ENCODE results near the gene DUSP10. TPM values are rescaled to one million over a fixed set of nuclear protein-coding genes. Genes with fewer than 3 reads are reported as not detected.

DUSP10 gene
- total and polyA plus RNA-seq, 2 of the 13 experiments (the other 11 are each of a cell fraction or from before 2014, with no cell fraction given), result 2.1 to 4.4 TPM

DNA sequence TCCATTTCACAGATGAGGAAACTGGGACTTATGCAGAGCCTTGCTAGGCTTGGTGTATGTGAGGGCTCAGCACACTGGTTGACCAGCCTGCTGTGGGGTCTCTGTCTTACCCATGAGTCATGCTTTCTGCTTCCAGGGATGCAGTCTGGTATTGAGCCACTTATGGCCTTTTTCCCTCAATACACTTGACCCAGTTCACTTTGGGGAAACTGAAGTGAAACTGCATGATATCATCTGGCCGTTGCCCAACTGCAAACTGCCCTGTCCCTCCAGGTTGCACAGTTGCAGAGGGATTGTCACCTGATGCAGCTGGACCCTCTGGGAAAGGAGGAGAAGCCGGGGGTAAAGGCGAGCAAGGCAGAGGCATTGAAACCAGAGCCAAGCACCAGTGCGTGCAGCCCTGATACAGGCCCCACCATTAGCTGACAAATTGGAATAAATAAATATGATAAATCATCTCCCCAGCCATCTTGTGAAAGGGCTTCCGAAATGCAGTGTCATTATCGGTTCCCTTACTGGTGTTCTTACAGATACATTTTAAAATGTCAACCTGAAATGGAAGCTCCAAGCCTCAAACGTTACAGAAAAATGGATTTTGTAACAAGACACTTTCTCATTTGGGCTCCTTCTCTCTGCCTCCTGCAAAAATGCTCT, 39.3 kb upstream of the DUSP10 start:
- H3K27ac ChIP-seq (ENCODE audit: extremely low read length, insufficient read depth, low read length), result no peak overlapping the region
- DNase-seq (ENCODE audit: low spot score) (no peak), ATAC-seq (no peak), FAIRE-seq (no peak)
- no peak overlapping the region for H3K4me2 ChIP-seq (ENCODE audit: low read depth, low read length)
- no peak overlapping the region for H3K4me3 ChIP-seq (replicated peaks in 1 of 3; ENCODE audit: insufficient read depth in 1 of 3, low read depth in 2 of 3, low read length in 3 of 3)
- no peaks in the 10 kb centered on the region for H3K9me3 ChIP-seq (ENCODE audit: low read length)
- no peak overlapping the region for H2AFZ ChIP-seq (ENCODE audit: low read length)
- H3K27me3 ChIP-seq (ENCODE audit: control insufficient read depth in 1 of 2, insufficient read depth in 2 of 2, low read length in 2 of 2), result peaks cover 0 to 4% of the 10 kb centered on the region in 2 experiments; a peak in 2 of 5 replicates
- H3K4me1 ChIP-seq (ENCODE audit: insufficient read depth, low read length), result no peaks in the 10 kb centered on the region
- ChIA-PET CTCF (ENCODE audit: low intra/inter-chr PET ratio, low total read pairs) (no interaction called here), POLR2A (no interaction called here)
- intact Hi-C loops (cut with micrococcal nuclease; ENCODE audit: unreplicated experiment), result no loop called here
- no peak overlapping the region for H3K9ac ChIP-seq (ENCODE audit: insufficient read depth, low read depth, low read length)
- H3K79me2 ChIP-seq (ENCODE audit: insufficient read depth, low read length), result no peaks in the 10 kb centered on the region
- TF ChIP-seq, protein P1, sequence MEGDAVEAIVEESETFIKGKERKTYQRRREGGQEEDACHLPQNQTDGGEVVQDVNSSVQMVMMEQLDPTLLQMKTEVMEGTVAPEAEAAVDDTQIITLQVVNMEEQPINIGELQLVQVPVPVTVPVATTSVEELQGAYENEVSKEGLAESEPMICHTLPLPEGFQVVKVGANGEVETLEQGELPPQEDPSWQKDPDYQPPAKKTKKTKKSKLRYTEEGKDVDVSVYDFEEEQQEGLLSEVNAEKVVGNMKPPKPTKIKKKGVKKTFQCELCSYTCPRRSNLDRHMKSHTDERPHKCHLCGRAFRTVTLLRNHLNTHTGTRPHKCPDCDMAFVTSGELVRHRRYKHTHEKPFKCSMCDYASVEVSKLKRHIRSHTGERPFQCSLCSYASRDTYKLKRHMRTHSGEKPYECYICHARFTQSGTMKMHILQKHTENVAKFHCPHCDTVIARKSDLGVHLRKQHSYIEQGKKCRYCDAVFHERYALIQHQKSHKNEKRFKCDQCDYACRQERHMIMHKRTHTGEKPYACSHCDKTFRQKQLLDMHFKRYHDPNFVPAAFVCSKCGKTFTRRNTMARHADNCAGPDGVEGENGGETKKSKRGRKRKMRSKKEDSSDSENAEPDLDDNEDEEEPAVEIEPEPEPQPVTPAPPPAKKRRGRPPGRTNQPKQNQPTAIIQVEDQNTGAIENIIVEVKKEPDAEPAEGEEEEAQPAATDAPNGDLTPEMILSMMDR (CRISPR knock-in tag; IDR thresholded peaks at IDR 0.05), result no peak
- TF ChIP-seq, protein P2, sequence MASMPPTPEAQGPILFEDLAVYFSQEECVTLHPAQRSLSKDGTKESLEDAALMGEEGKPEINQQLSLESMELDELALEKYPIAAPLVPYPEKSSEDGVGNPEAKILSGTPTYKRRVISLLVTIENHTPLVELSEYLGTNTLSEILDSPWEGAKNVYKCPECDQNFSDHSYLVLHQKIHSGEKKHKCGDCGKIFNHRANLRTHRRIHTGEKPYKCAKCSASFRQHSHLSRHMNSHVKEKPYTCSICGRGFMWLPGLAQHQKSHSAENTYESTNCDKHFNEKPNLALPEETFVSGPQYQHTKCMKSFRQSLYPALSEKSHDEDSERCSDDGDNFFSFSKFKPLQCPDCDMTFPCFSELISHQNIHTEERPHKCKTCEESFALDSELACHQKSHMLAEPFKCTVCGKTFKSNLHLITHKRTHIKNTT (CRISPR knock-in tag; IDR thresholded peaks at IDR 0.05), result no peak
- TF ChIP-seq MIER2 (CRISPR knock-in tag; IDR thresholded peaks at IDR 0.05) (no peak), HES4 (CRISPR knock-in tag; IDR thresholded peaks at IDR 0.05; ENCODE audit: borderline replicate concordance) (no peak), NFIC (IDR thresholded peaks at IDR 0.05; ENCODE audit: low read length) (no peak), ZNF441 (CRISPR knock-in tag; IDR thresholded peaks at IDR 0.05; ENCODE audit: borderline replicate concordance) (no peak), HNF4A (CRISPR knock-in tag; IDR thresholded peaks at IDR 0.05) (no peak), SSRP1 (CRISPR knock-in tag; IDR thresholded peaks at IDR 0.05) (no peak), MEF2D (CRISPR knock-in tag; IDR thresholded peaks at IDR 0.05) (no peak)
- TF ChIP-seq, protein P3, sequence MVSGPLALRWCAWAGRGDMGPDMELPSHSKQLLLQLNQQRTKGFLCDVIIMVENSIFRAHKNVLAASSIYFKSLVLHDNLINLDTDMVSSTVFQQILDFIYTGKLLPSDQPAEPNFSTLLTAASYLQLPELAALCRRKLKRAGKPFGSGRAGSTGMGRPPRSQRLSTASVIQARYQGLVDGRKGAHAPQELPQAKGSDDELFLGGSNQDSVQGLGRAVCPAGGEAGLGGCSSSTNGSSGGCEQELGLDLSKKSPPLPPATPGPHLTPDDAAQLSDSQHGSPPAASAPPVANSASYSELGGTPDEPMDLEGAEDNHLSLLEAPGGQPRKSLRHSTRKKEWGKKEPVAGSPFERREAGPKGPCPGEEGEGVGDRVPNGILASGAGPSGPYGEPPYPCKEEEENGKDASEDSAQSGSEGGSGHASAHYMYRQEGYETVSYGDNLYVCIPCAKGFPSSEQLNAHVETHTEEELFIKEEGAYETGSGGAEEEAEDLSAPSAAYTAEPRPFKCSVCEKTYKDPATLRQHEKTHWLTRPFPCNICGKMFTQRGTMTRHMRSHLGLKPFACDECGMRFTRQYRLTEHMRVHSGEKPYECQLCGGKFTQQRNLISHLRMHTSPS (CRISPR knock-in tag; IDR thresholded peaks at IDR 0.05; ENCODE audit: low read depth), result no peak
- TF ChIP-seq, protein P4, sequence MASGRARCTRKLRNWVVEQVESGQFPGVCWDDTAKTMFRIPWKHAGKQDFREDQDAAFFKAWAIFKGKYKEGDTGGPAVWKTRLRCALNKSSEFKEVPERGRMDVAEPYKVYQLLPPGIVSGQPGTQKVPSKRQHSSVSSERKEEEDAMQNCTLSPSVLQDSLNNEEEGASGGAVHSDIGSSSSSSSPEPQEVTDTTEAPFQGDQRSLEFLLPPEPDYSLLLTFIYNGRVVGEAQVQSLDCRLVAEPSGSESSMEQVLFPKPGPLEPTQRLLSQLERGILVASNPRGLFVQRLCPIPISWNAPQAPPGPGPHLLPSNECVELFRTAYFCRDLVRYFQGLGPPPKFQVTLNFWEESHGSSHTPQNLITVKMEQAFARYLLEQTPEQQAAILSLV (CRISPR knock-in tag; IDR thresholded peaks at IDR 0.05; ENCODE audit: borderline replicate concordance), result no peak
- TF ChIP-seq, protein P5, sequence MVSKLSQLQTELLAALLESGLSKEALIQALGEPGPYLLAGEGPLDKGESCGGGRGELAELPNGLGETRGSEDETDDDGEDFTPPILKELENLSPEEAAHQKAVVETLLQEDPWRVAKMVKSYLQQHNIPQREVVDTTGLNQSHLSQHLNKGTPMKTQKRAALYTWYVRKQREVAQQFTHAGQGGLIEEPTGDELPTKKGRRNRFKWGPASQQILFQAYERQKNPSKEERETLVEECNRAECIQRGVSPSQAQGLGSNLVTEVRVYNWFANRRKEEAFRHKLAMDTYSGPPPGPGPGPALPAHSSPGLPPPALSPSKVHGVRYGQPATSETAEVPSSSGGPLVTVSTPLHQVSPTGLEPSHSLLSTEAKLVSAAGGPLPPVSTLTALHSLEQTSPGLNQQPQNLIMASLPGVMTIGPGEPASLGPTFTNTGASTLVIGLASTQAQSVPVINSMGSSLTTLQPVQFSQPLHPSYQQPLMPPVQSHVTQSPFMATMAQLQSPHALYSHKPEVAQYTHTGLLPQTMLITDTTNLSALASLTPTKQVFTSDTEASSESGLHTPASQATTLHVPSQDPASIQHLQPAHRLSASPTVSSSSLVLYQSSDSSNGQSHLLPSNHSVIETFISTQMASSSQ (IDR thresholded peaks at IDR 0.05; ENCODE audit: low read depth), result no peak
- TF ChIP-seq, protein P5 (CRISPR knock-in tag; IDR thresholded peaks at IDR 0.05; ENCODE audit: borderline replicate concordance), result no peak
- no peaks in the 10 kb centered on the region for H4K20me1 ChIP-seq (ENCODE audit: insufficient read depth, low read length)
- no TSS peak for BruUV-seq (replicated peaks)
- 0% methylated on average over 7 of the region's 7 CpGs for WGBS (ENCODE audit: low lambda C conversion rate)
- H3K36me3 ChIP-seq (replicated peaks in 1 of 2; ENCODE audit: control insufficient read depth in 1 of 2, insufficient read depth in 2 of 2, low read length in 2 of 2), result no peaks in the 10 kb centered on the region
- in situ Hi-C loops (cut with HindIII; ENCODE audit: extremely low pct_ligation_motif_present, low pct_unique_long_range_greater_than_20kb), result no loop called here
